Brain microvascular endothelial cell (primary cell): ENCODE measurements around the gene EML4.
"Not testable (repeated sequence)": the region's sequence is repeated elsewhere in the genome, so short reads cannot be mapped to it uniquely, and the experiment has no call there.

Experiments used
- DNase-seq: peaks from one replicate; pipeline ENCODE4 v3.0.0-alpha.2; 2020
- H3K27ac ChIP-seq: fragments of 250-450 bp; sonication (Bioruptor Pico); 2 replicates; pipeline ENCODE4 v1.5.1; 2020; ENCODE audit warnings: mild to moderate bottlenecking, moderate library complexity
- H3K27me3 ChIP-seq: fragments of 250-450 bp; sonication (Bioruptor Pico); replicated peaks from 2 replicates; pipeline ENCODE4 v1.5.1; 2020; ENCODE audit warnings: mild to moderate bottlenecking
- H3K36me3 ChIP-seq: fragments of 250-450 bp; sonication (Bioruptor Pico); replicated peaks from 2 replicates; pipeline ENCODE4 v1.5.1; 2020; ENCODE audit warnings: mild to moderate bottlenecking
- H3K4me3 ChIP-seq: 2 replicates; pipeline ENCODE4 v1.5.1; 2011; ENCODE audit warnings: low read depth, mild to moderate bottlenecking, control low read depth, low read length, moderate library complexity
- CTCF ChIP-seq: IDR thresholded peaks from 2 replicates; pipeline ENCODE4 v1.5.1; 2011; ENCODE audit warnings: low read depth, mild to moderate bottlenecking, moderate library complexity, low read length, control low read depth, inconsistent platforms; ENCODE audit errors: missing control alignments
- in situ Hi-C: cut with HindIII; loops from 2 replicates; pipeline ENCODE4 v1.10.0; 2017; ENCODE audit warnings: low sequenced_read_pairs, low pct_ligation_motif_present

EML4 gene

DNA sequence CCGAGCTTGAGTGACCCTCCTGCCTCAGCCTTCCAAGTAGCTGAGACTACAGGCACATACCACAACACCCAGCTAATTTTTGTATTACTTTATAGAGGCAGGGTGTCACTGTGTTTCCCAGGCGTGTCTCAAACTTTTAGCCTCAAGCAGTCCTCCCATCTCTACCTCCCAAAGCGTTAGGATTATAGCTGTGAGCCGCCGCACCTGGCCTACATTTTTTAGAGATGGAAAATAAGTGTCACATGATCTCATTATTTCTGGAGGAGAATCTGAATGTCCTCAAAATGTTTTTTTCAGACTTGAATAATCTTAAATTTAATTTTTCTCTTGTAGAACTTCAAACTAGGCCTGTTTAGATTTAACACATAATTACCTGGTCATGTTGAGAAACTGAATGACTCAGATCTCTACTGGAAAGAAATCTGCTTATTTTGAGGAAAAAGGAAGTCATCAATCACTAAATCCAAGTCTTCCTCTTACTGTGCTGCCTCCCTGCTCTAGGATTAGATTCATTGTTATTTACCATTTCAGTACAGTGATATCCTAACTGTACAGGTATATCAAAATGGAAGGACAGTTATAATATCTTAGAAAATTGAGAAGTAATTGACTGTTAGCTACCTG, 99.5 kb downstream of the EML4 start:
- Histone ChIP-seq H3K27me3 (no peaks in the 10 kb centered on the region), H3K4me3 (no peak overlapping the region), H3K27ac (no peak overlapping the region), H3K36me3 (no peaks in the 10 kb centered on the region)
- TF ChIP-seq CTCF, result no peak
- DNase-seq, result no peak
- in situ Hi-C loops, result no loop called here

DNA sequence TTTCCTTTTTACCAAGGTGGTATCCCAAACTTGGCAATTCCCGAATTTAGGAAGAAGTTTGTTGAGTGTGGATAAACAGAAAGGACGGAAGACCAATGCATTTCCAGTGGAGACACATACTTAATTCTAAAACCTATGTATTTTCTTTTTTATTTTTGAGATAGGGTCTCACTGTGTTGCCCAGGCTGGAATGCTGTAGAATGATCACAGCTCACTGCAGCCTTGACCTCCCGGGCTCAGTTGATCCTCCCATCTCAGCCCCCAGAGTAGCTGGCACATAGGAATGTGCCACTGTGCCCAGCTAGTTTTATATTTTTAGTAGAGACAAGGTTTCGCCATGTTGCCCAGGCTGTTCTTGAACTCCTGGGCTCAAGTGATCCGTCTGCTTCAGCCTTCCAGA, 101.6 kb downstream of the EML4 start:
- in situ Hi-C loops, result no loop called here
- Histone ChIP-seq H3K27ac (no peak overlapping the region), H3K4me3 (no peak overlapping the region), H3K36me3 (no peaks in the 10 kb centered on the region), H3K27me3 (no peaks in the 10 kb centered on the region)
- DNase-seq, result no peak
- TF ChIP-seq CTCF, result no peak

GRCh38 chr2:42271246-42271645, 102.1 kb downstream of the EML4 start:
- DNase-seq, H3K4me3 ChIP-seq, in situ Hi-C loops, H3K36me3 ChIP-seq, H3K27ac ChIP-seq, H3K27me3 ChIP-seq: not testable (repeated sequence)

- in situ Hi-C loops, result no loop called here
- H3K27ac ChIP-seq, result no peak overlapping the region
Measured at GRCh38 chr2:42274863-42275262, 105.7 kb downstream of the EML4 start.

DNA sequence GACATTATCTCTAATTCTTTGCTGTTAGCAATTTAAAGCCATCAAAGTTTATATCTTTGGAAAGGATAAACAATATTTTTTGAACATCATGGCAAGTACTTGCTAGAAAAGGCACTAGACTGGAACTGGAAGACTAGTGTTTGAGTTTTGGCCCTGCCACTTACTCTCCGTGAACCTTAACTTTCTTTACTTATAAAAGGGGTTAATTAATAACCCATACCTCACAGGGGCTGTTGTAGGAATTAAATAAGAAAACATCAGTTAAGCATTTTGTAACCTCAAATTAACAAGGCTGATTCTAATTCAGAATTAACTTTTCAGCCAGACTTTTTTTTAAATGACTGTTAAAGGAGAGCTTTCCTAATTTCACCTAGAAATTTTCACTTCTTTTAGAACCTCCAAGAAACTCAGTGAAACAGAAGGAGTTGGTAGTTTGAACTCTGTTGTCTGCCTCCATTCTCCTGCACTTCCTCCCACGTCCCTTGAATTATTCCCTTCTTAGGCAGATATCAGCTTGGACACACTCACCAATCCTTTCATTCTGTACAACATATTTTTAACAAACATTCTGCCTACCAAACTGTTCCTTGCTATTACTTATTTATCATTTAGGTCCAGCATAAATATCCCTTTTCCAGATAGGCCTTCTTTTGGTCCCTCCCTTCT, 112.4 kb downstream of the EML4 start:
- DNase-seq, result no peak
- Histone ChIP-seq H3K36me3 (peaks cover 11% of the 10 kb centered on the region), H3K4me3 (no peak overlapping the region), H3K27me3 (no peaks in the 10 kb centered on the region), H3K27ac (no peak overlapping the region)
- no peak for TF ChIP-seq CTCF
- in situ Hi-C loops, result no loop called here

More at GRCh38 chr2:42274863-42275262, 105.7 kb downstream of the EML4 start:
- no peak for TF ChIP-seq CTCF
- no peaks in the 10 kb centered on the region for H3K27me3 ChIP-seq
- H3K36me3 ChIP-seq, result no peaks in the 10 kb centered on the region
- no peak for DNase-seq
- H3K4me3 ChIP-seq, result no peak overlapping the region

DNA sequence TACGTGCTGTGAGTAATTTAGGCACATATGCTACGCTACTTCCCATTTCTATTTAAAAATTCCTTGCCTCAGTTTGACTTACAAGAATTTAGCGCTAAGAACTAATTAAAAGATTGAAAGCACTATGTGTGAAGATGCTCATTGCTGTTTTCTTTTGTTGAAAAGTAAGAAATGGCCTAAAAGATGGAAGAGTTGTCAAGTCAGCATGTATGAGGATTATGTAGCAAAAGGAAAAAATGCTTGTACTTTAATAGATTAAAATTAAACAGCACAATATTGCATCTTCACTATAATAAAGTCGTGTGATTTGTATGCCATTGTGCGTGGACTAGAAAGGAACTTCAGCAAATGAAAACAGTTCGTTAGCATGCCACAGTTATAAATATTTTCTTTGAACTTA, 114.9 kb downstream of the EML4 start:
- Histone ChIP-seq H3K36me3 (peaks cover 14% of the 10 kb centered on the region), H3K27ac (no peak overlapping the region), H3K27me3 (no peaks in the 10 kb centered on the region), H3K4me3 (no peak overlapping the region)
- in situ Hi-C loops, result no loop called here
- DNase-seq, result no peak
- no peak for TF ChIP-seq CTCF
